Panc1 (cell line): ENCODE results near the gene CYTH2. TPM values are rescaled to one million over a fixed set of nuclear protein-coding genes. Genes with fewer than 3 reads are reported as not detected.

Experiments used
- ATAC-seq: fragments of 200-7000 bp; cut with Tn5 transposase; 2 replicates; pipeline ENCODE4 v1.9.1; 2020; ENCODE audit warnings: mild to moderate bottlenecking, moderate library complexity
- BruUV-seq: library from RNA; stranded (reverse); fragments of 400-500 nt; replicated peaks from 2 replicates; lab custom pipeline; 2021; lab: Mats Ljungman, UMichigan
- CTCF ChIA-PET: fragments of 300-600 bp; sonication (Branson Sonifier 250); formaldehyde crosslinking; loops from one replicate; lab custom pipeline; 2022; ENCODE audit warnings: antibody characterized with exemption; lab: Charles Lee
- POLR2A ChIA-PET: fragments of 300-600 bp; sonication (Branson Sonifier 250); formaldehyde crosslinking; loops from one replicate; lab custom pipeline; 2022; ENCODE audit warnings: antibody characterized with exemption; lab: Charles Lee
- DNase-seq: peaks from one replicate; pipeline ENCODE4 v3.0.0-alpha.2; 2010; ENCODE audit warnings: low read depth, low spot score
- H3K27ac ChIP-seq: 2 replicates; pipeline ENCODE4 v1.5.1; 2011; ENCODE audit warnings: mild to moderate bottlenecking, low read length, inconsistent platforms
- H3K27me3 ChIP-seq: fragments of 200-500 bp; sonication (Bioruptor generic); 2 replicates; pipeline ENCODE4 v1.6.0; 2014; ENCODE audit warnings: low read length, inconsistent platforms; ENCODE audit not compliant: control insufficient read depth, insufficient read depth
- H3K36me3 ChIP-seq: fragments of 200-500 bp; sonication (Bioruptor generic); 2 replicates; pipeline ENCODE4 v1.5.1; 2014; ENCODE audit warnings: inconsistent platforms, mild to moderate bottlenecking, low read length, moderate library complexity; ENCODE audit not compliant: control insufficient read depth, insufficient read depth
- H3K4me1 ChIP-seq: 2 replicates; pipeline ENCODE4 v1.5.1; 2011; ENCODE audit warnings: inconsistent platforms, mild to moderate bottlenecking, low read length, moderate library complexity; ENCODE audit not compliant: control insufficient read depth, insufficient read depth
- H3K4me3 ChIP-seq, 2 experiments: 2 replicates each; pipeline ENCODE4 v1.5.1; 2011 to 2012; ENCODE audit warnings: low read depth in 2 of 2, low read length in 2 of 2, mild to moderate bottlenecking in 2 of 2, inconsistent platforms in 1 of 2, moderate library complexity in 1 of 2
- H3K9me3 ChIP-seq: fragments of 200-500 bp; sonication (Bioruptor generic); 2 replicates; pipeline ENCODE4 v1.5.1; 2014; ENCODE audit warnings: low read depth, mild to moderate bottlenecking, inconsistent platforms, low read length, moderate library complexity; ENCODE audit not compliant: control insufficient read depth, insufficient read depth
- CTCF ChIP-seq: fragments of 450-650 bp; IDR thresholded peaks from 2 replicates; pipeline ENCODE4 v1.5.1; 2017; ENCODE audit warnings: mild to moderate bottlenecking
- POLR2AphosphoS5 ChIP-seq: IDR thresholded peaks from 2 replicates; pipeline ENCODE4 v1.6.1; 2012; ENCODE audit warnings: mild to moderate bottlenecking, low read depth, low read length, moderate library complexity
- REST ChIP-seq, 2 experiments: IDR thresholded peaks; 2 replicates each; pipeline ENCODE4 v1.6.1; 2011 to 2012; ENCODE audit warnings: low read depth in 2 of 2, control low read depth in 1 of 2, low read length in 1 of 2, mild to moderate bottlenecking in 1 of 2, moderate library complexity in 1 of 2; ENCODE audit not compliant: insufficient read depth in 1 of 2
- SIN3A ChIP-seq: IDR thresholded peaks from 2 replicates; pipeline ENCODE4 v1.6.1; 2012; ENCODE audit warnings: low read depth, mild to moderate bottlenecking, low read length, moderate library complexity, borderline replicate concordance; ENCODE audit not compliant: insufficient read depth
- TCF7L2 ChIP-seq: IDR thresholded peaks from 2 replicates; pipeline ENCODE4 v1.6.1; 2011; ENCODE audit warnings: mild to moderate bottlenecking, low read depth, low read length, inconsistent platforms
- in situ Hi-C: cut with HindIII; loops from 2 replicates; pipeline ENCODE4 v1.10.0; 2016; ENCODE audit warnings: low sequenced_read_pairs, low pct_unique_long_range_greater_than_20kb
- intact Hi-C: fragments of 100-400 bp; cut with micrococcal nuclease; formaldehyde crosslinking; loops from one replicate; pipeline ENCODE4 v1.10.0; 2022; ENCODE audit not compliant: unreplicated experiment
- total RNA-seq: library from RNA; stranded (reverse); gene quantifications from one replicate; pipeline ENCODE4 v1.2.1, GENCODE V29; 2021; ENCODE audit not compliant: unreplicated experiment

Gene CYTH2
- total RNA-seq, 1 experiment from 2014 or later, result 53.4 TPM

- no peaks in the 10 kb centered on the region for H3K9me3 ChIP-seq
- ATAC-seq (no peak), DNase-seq (no peak)
- no TSS peak for BruUV-seq
- no peak overlapping the region for H3K27ac ChIP-seq
- POLR2A ChIA-PET, result interaction anchor here (0.6 kb wide), 1 partner anchor 112 kb away, joined by 3 read pairs; no protein-coding TSS in a partner anchor
- in situ Hi-C loops, result no loop called here
- H3K4me3 ChIP-seq, result no peak overlapping the region
- no peak for TF ChIP-seq POLR2AphosphoS5
- TF ChIP-seq REST (IDR thresholded peaks at IDR 0.05; ENCODE audit: insufficient read depth in 1 of 2, low read depth in 2 of 2, low read length in 1 of 2), result no peak
- no peak for TF ChIP-seq TCF7L2
- TF ChIP-seq CTCF, result no peak
- TF ChIP-seq SIN3A, result no peak
- no peaks in the 10 kb centered on the region for H3K36me3 ChIP-seq
- CTCF ChIA-PET, result no interaction called here
- no peaks in the 10 kb centered on the region for H3K4me1 ChIP-seq
- intact Hi-C loops, result no loop called here
- H3K27me3 ChIP-seq, result no peaks in the 10 kb centered on the region
These were observed 35.8 kb upstream of the CYTH2 start for GRCh38 chr19:48433337-48433736.

GRCh38 chr19:48436586-48436985 lies 32.6 kb upstream of the CYTH2 start:
- intact Hi-C loops (no loop called here), in situ Hi-C loops (no loop called here)
- ATAC-seq (no peak), DNase-seq (no peak)
- no peak overlapping the region for H3K4me3 ChIP-seq
- TF ChIP-seq POLR2AphosphoS5 (no peak), TCF7L2 (no peak), REST (IDR thresholded peaks at IDR 0.05; ENCODE audit: insufficient read depth in 1 of 2, low read depth in 2 of 2, low read length in 1 of 2) (no peak), SIN3A (no peak), CTCF (no peak)
- H3K27me3 ChIP-seq, result no peaks in the 10 kb centered on the region
- BruUV-seq, result no TSS peak
- H3K36me3 ChIP-seq, result no peaks in the 10 kb centered on the region
- CTCF ChIA-PET, result no interaction called here
- POLR2A ChIA-PET, result no interaction called here
- no peaks in the 10 kb centered on the region for H3K9me3 ChIP-seq
- no peak overlapping the region for H3K27ac ChIP-seq
- no peaks in the 10 kb centered on the region for H3K4me1 ChIP-seq
